GM19043 (cell line): ENCODE results near the gene CCDC88B.

ENCODE experiments used
- ATAC-seq: cut with Tn5 transposase; IDR thresholded peaks from one replicate; pipeline ENCODE4 v1.9.1; 2021; ENCODE audit warnings: low read depth; ENCODE audit not compliant: unreplicated experiment

The CCDC88B gene

GRCh38 chr11:64357904-64358535 is 18.0 kb downstream of the CCDC88B start:
- no peak for ATAC-seq

- no peak for ATAC-seq
Observed at GRCh38 chr11:64358536-64358906, 18.5 kb downstream of the CCDC88B start.

GRCh38 chr11:64358907-64359711 is 19.1 kb downstream of the CCDC88B start, which contains the start of gene RPS6KA4:
TSS of gene RPS6KA4 (plus strand) at chr11:64359162. CDS start at chr11:64359236, 74 bp downstream.
- ATAC-seq: no peak

GRCh38 chr11:64359712-64360445 is 19.9 kb downstream of the CCDC88B start:
- no peak for ATAC-seq

GRCh38 chr11:64360448-64360921 is 20.5 kb downstream of the CCDC88B start:
- ATAC-seq: no peak

- ATAC-seq: no peak
Observed at GRCh38 chr11:64361659-64362058, 21.7 kb downstream of the CCDC88B start.

GRCh38 chr11:64362339-64362738 is 22.3 kb downstream of the CCDC88B start:
- ATAC-seq: no peak

GRCh38 chr11:64364435-64364834 is 24.4 kb downstream of the CCDC88B start:
- ATAC-seq: no peak

- ATAC-seq: no peak
Observed at GRCh38 chr11:64364911-64365310, 24.9 kb downstream of the CCDC88B start.

GRCh38 chr11:64366751-64367150 is 26.7 kb downstream of the CCDC88B start:
- no peak for ATAC-seq

- no peak for ATAC-seq
Observed at GRCh38 chr11:64367931-64368672, 28.1 kb downstream of the CCDC88B start.

- no peak for ATAC-seq
Observed at GRCh38 chr11:64368673-64369074, 28.7 kb downstream of the CCDC88B start.

- no peak for ATAC-seq
Observed at GRCh38 chr11:64369440-64370421, 29.7 kb downstream of the CCDC88B start.

GRCh38 chr11:64371201-64371600 is 31.2 kb downstream of the CCDC88B start:
- no peak for ATAC-seq

- no peak for ATAC-seq
Observed at GRCh38 chr11:64372021-64372420, 32.0 kb downstream of the CCDC88B start.

GRCh38 chr11:64372802-64373597 is 33.0 kb downstream of the CCDC88B start:
- ATAC-seq: no peak

GRCh38 chr11:64373598-64373974 is 33.6 kb downstream of the CCDC88B start:
- no peak for ATAC-seq

GRCh38 chr11:64376071-64376470 is 36.1 kb downstream of the CCDC88B start:
- ATAC-seq: no peak
